Measurements from ENCODE around the gene RGS3. TPM values are rescaled to one million over a fixed set of nuclear protein-coding genes. Genes with fewer than 3 reads are reported as not detected.
A peak's percentile ranks its signal among the peaks of the same experiment; 100 is the strongest.

The RGS3 gene
- polyA plus RNA-seq, 2 of the 4 experiments (the other 2 are of a cell fraction), result 19.6 to 22.9 TPM

GRCh38 chr9:113461285-113461684, 2.2 kb upstream of the RGS3 start:
- no peak for FAIRE-seq
- 94% methylated on average over 3 of the region's 3 CpGs for WGBS (ENCODE audit: missing lambda C conversion rate)

GRCh38 chr9:113461943-113462342, 1.6 kb upstream of the RGS3 start:
- peaks cover 24% of the 10 kb centered on the region for H3K4me1 ChIP-seq
- ATAC-seq (no peak), DNase-seq (ENCODE audit: low read depth in 1 of 2, low spot score in 1 of 2) (no peak), FAIRE-seq (no peak)
- CTCF ChIA-PET, result interaction anchor here (0.6 to 3.2 kb wide), 10 partner anchors 11 to 196 kb away, joined by 3 to 14 read pairs (median 4); no protein-coding TSS in a partner anchor
- no peak overlapping the region for H3K4me2 ChIP-seq
- H3K27ac ChIP-seq, result no peak overlapping the region
- no peaks in the 10 kb centered on the region for H3K9me3 ChIP-seq
- TF ChIP-seq MAFK (IDR thresholded peaks at IDR 0.05; ENCODE audit: partially characterized antibody), result no peak
- no peak overlapping the region for H3K4me3 ChIP-seq
- POLR2A ChIA-PET, result no interaction called here
- WGBS (ENCODE audit: missing lambda C conversion rate), result 98% methylated on average over 3 of the region's 4 CpGs

More at GRCh38 chr9:113461285-113461684, 2.2 kb upstream of the RGS3 start:
- no peak overlapping the region for H3K4me3 ChIP-seq
- POLR2A ChIA-PET, result no interaction called here
- peaks cover 27% of the 10 kb centered on the region for H3K4me1 ChIP-seq
- CTCF ChIA-PET, result interaction anchor here (0.6 to 3.2 kb wide), 5 partner anchors 10 to 195 kb away, joined by 3 to 14 read pairs (median 4); no protein-coding TSS in a partner anchor
- no peak overlapping the region for H3K27ac ChIP-seq
- ATAC-seq (no peak), DNase-seq (ENCODE audit: low read depth in 1 of 2, low spot score in 1 of 2) (no peak)
- H3K9me3 ChIP-seq, result no peaks in the 10 kb centered on the region
- TF ChIP-seq ZFP36 (IDR thresholded peaks at IDR 0.05; ENCODE audit: borderline replicate concordance, partially characterized antibody), result no peak
- no peak for TF ChIP-seq MAX (IDR thresholded peaks at IDR 0.05)
- TF ChIP-seq CHD2 (IDR thresholded peaks at IDR 0.05; ENCODE audit: low read length, partially characterized antibody), result no peak
- H3K4me2 ChIP-seq, result no peak overlapping the region

- CTCF ChIA-PET, result interaction anchor here (0.6 to 5.4 kb wide), 12 partner anchors 11 to 960 kb away, joined by 3 to 31 read pairs (median 5); no protein-coding TSS in a partner anchor
- Histone ChIP-seq H3K4me3 (peak overlapping the region; percentile 69), H3K4me1 (peaks cover 24% of the 10 kb centered on the region), H3K9me3 (no peaks in the 10 kb centered on the region), H3K27ac (peak overlapping the region; percentile 77 to 89), H3K4me2 (peak overlapping the region; percentile 88)
- WGBS (ENCODE audit: missing lambda C conversion rate), result 91% methylated on average over 11 of the region's 11 CpGs
- peak in 1 of 2 experiments; percentile 6; a peak in 2 of 6 replicates for ATAC-seq
- POLR2A ChIA-PET, result interaction anchor here (0.6 to 0.7 kb wide), 2 partner anchors 52 to 213 kb away, joined by 3 read pairs; partner anchors contain the start of genes C9orf43 and POLE3
- TF ChIP-seq HOXB5 (CRISPR knock-in tag; IDR thresholded peaks at IDR 0.05) (no peak), CHD2 (IDR thresholded peaks at IDR 0.05; ENCODE audit: low read length, partially characterized antibody) (no peak), CTCF (IDR thresholded peaks at IDR 0.05) (no peak), ZNF302 (CRISPR knock-in tag; IDR thresholded peaks at IDR 0.05) (no peak), SMC3 (IDR thresholded peaks at IDR 0.05) (no peak), NPAS2 (CRISPR knock-in tag; IDR thresholded peaks at IDR 0.05; ENCODE audit: borderline replicate concordance) (no peak), REST (IDR thresholded peaks at IDR 0.05) (no peak), TP53 (CRISPR knock-in tag; IDR thresholded peaks at IDR 0.05) (no peak), RFX5 (IDR thresholded peaks at IDR 0.05) (no peak), HOXB13 (CRISPR knock-in tag; IDR thresholded peaks at IDR 0.05; ENCODE audit: low read depth) (no peak), ATOH8 (CRISPR knock-in tag; IDR thresholded peaks at IDR 0.05; ENCODE audit: low read depth) (no peak), JUNB (IDR thresholded peaks at IDR 0.05) (no peak), MYC (IDR thresholded peaks at IDR 0.05; ENCODE audit: borderline replicate concordance, low read length) (no peak), KDM1A (IDR thresholded peaks at IDR 0.05; ENCODE audit: low read depth) (no peak), CHD4 (IDR thresholded peaks at IDR 0.05; ENCODE audit: borderline replicate concordance) (no peak), TFCP2L1 (CRISPR knock-in tag; IDR thresholded peaks at IDR 0.05) (no peak), EP300 (IDR thresholded peaks at IDR 0.05) (no peak), HMGXB4 (CRISPR knock-in tag; IDR thresholded peaks at IDR 0.05; ENCODE audit: borderline replicate concordance) (no peak), CEBPB (IDR thresholded peaks at IDR 0.05) (no peak)
- FAIRE-seq, result no peak
- no peak for DNase-seq (ENCODE audit: low read depth in 1 of 2, low spot score in 1 of 2)
Observed at GRCh38 chr9:113462781-113463286, 693 bp upstream of the RGS3 start.

All from A549 (cell line).